Heart left ventricle (tissue), 13 donors: ENCODE data around the gene SLC31A1.

Experiments used
- CTCF ChIP-seq, 12 donors: fragments of 200-600 bp; sonication (generic) in 4 of 12; IDR thresholded peaks; one replicate each; pipeline versions ENCODE4 v1.5.0 to v1.8.0; 2018 to 2022; ENCODE audit warnings: antibody characterized with exemption in 12 of 12, mild to moderate bottlenecking in 5 of 12
- POLR2A ChIP-seq, 2 donors: fragments of 450-650 bp; IDR thresholded peaks; one replicate each; pipeline ENCODE4 v1.6.1; 2017; ENCODE audit warnings: antibody characterized with exemption in 2 of 2, mild to moderate bottlenecking in 2 of 2, moderate library complexity in 2 of 2
- donor health status: ischemic (EF 13 %, LVEDD 7.1; RV severe dilation, severe dysfunction).
- donor health status: DM: no; HTN: yes; CAD: no.
- donor health status: DM: no; HTN: no; CAD: no.
- donor health status: ischemic (EF 25% LVEDD 6.9; RV normal size, moderate dysfunction).
- donor health status: ischemic (EF 25% LVEDD 5.7; RV mildly dilated, moderate dysfunction).
- donor health status: ischemic (EF 35%, LVEDD 5.7; RV mildly dilated, moderate dysfunction).
- donor health status: nonischemic (EF 11% LVEDD 7.7; RV severe dilation, severe dysfunction).
- donor health status: DM: yes; HTN: yes; CAD: no.
- donor health status: PGD.
- donor health status: ischemic (EF 29% LVEDD 5.4; RV normal size, mild dysfunction).
- donor health status: nonischemic (EF 23%, LVEDD 6.1; RV moderate dilation, normal function).

DNA sequence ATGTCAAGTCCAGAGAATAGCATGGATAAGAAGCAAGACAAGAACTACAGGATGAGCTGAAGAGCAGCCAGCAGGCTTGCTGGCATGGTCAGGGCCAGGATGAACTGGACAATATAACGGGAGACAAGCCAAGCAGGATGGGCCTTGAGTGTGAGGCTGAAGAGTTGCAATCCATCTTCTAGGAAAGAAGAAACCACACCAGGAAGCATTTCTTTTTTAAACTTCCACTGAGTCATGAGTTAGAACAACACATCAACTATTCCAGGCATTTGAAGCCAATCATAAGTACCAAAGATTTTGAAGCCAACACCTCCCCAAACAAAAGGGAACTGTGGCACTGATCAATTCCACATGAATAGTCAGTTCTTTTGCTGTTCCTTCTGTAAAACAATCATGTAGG is 43.3 kb upstream of the SLC31A1 start:
- no peak for TF ChIP-seq CTCF (IDR thresholded peaks at IDR 0.05)
- TF ChIP-seq POLR2A (IDR thresholded peaks at IDR 0.05) = no peak
